ENCODE data around the gene ZNF823.

ZNF823 gene

GRCh38 chr19:11675569-11675968, 63.2 kb downstream of the ZNF823 start:
- H3K36me3 Mint-ChIP-seq (ENCODE audit: low read depth) = no peaks in the 10 kb centered on the region
- H3K27ac Mint-ChIP-seq = no peak overlapping the region
- H3K27me3 Mint-ChIP-seq = peaks cover 34% of the 10 kb centered on the region
- no peak overlapping the region for H3K4me3 Mint-ChIP-seq
- peaks cover 19% of the 10 kb centered on the region for H3K4me1 Mint-ChIP-seq (ENCODE audit: low read depth)
- H3K9me3 Mint-ChIP-seq = peaks cover 5% of the 10 kb centered on the region

GRCh38 chr19:11674067-11674492, 64.7 kb downstream of the ZNF823 start:
- H3K27me3 Mint-ChIP-seq = peaks cover 34% of the 10 kb centered on the region
- peak overlapping the region; percentile 51 for H3K4me3 Mint-ChIP-seq
- H3K27ac Mint-ChIP-seq = no peak overlapping the region
- H3K36me3 Mint-ChIP-seq (ENCODE audit: low read depth) = no peaks in the 10 kb centered on the region
- peaks cover 7% of the 10 kb centered on the region for H3K9me3 Mint-ChIP-seq
- peaks cover 19% of the 10 kb centered on the region for H3K4me1 Mint-ChIP-seq (ENCODE audit: low read depth)

- Mint-ChIP-seq H3K4me3 (peak overlapping the region; percentile 51), H3K4me1 (ENCODE audit: low read depth) (peaks cover 17% of the 10 kb centered on the region), H3K27ac (no peak overlapping the region)
Observed at GRCh38 chr19:11673608-11674041, 65.1 kb downstream of the ZNF823 start.

More at GRCh38 chr19:11673608-11674041, 65.1 kb downstream of the ZNF823 start:
- Mint-ChIP-seq H3K36me3 (ENCODE audit: low read depth) (no peaks in the 10 kb centered on the region), H3K9me3 (peaks cover 7% of the 10 kb centered on the region), H3K27me3 (peaks cover 34% of the 10 kb centered on the region)

Measured in stimulated activated naive CD8-positive, alpha-beta T cell treated with anti-CD3 and anti-CD28 coated beads, Interleukin-15, Interleukin-2, amounts not matched to agents 100 ng/mL and 50 ng/mL, for 24 hours (primary cell).